ENCODE data around the gene BCAT1. TPM values are rescaled to one million over a fixed set of nuclear protein-coding genes. Genes with fewer than 3 reads are reported as not detected.
A peak's percentile ranks its signal among the peaks of the same experiment; 100 is the strongest.

The BCAT1 gene
- total RNA-seq, 1 donor from 2014 or later = 14.6 TPM

GRCh38 chr12:24838531-24838950 is 110.4 kb downstream of the BCAT1 start:
- DNase-seq (ENCODE audit: low read depth) = no peak
- TF ChIP-seq CTCF (conservative IDR thresholded peaks at IDR 0.05; ENCODE audit: low read depth, low read length) = no peak
- H3K4me3 ChIP-seq (ENCODE audit: low read depth, low read length) = no peak overlapping the region

GRCh38 chr12:24835377-24835776 is 113.5 kb downstream of the BCAT1 start:
- no peak for TF ChIP-seq CTCF (conservative IDR thresholded peaks at IDR 0.05; ENCODE audit: low read depth, low read length)
- DNase-seq (ENCODE audit: low read depth) = no peak
- H3K4me3 ChIP-seq (ENCODE audit: low read depth, low read length) = no peak overlapping the region

- no peak overlapping the region for H3K4me3 ChIP-seq (ENCODE audit: low read depth, low read length)
- TF ChIP-seq CTCF (conservative IDR thresholded peaks at IDR 0.05; ENCODE audit: low read depth, low read length) = no peak
- DNase-seq (ENCODE audit: low read depth) = no peak
These were observed 115.4 kb downstream of the BCAT1 start for GRCh38 chr12:24833513-24833912.

GRCh38 chr12:24823808-24824515 is 124.9 kb downstream of the BCAT1 start:
- DNase-seq (ENCODE audit: low read depth) = no peak
- no peak overlapping the region for H3K4me3 ChIP-seq (ENCODE audit: low read depth, low read length)
- TF ChIP-seq CTCF (conservative IDR thresholded peaks at IDR 0.05; ENCODE audit: low read depth, low read length) = no peak

- no peak overlapping the region for H3K4me3 ChIP-seq (ENCODE audit: low read depth, low read length)
- no peak for DNase-seq (ENCODE audit: low read depth)
- no peak for TF ChIP-seq CTCF (conservative IDR thresholded peaks at IDR 0.05; ENCODE audit: low read depth, low read length)
These were observed 126.6 kb downstream of the BCAT1 start for GRCh38 chr12:24822121-24822899.

GRCh38 chr12:24821691-24822090 is 127.2 kb downstream of the BCAT1 start:
- no peak for TF ChIP-seq CTCF (conservative IDR thresholded peaks at IDR 0.05; ENCODE audit: low read depth, low read length)
- peak; percentile 37 for DNase-seq (ENCODE audit: low read depth)
- no peak overlapping the region for H3K4me3 ChIP-seq (ENCODE audit: low read depth, low read length)
